Kidney tubule cell (primary cell): ENCODE results near the gene CHIC2.
A peak's percentile ranks its signal among the peaks of the same experiment; 100 is the strongest.

ENCODE experiments used
- DNase-seq: peaks from one replicate; pipeline ENCODE4 v3.0.0-alpha.2; 2018; ENCODE audit warnings: low spot score

CHIC2 gene

GRCh38 chr4:54005475-54005874, 58.9 kb downstream of the CHIC2 start:
- DNase-seq = peak; percentile 23

GRCh38 chr4:54004463-54004862, 59.9 kb downstream of the CHIC2 start:
- no peak for DNase-seq

- no peak for DNase-seq
Measured at GRCh38 chr4:54001668-54002365, 62.6 kb downstream of the CHIC2 start.

GRCh38 chr4:53997898-53998297, 66.5 kb downstream of the CHIC2 start:
- peak; percentile 78 for DNase-seq

- DNase-seq = no peak
Measured at GRCh38 chr4:53994382-53995102, 69.9 kb downstream of the CHIC2 start.

- no peak for DNase-seq
Measured at GRCh38 chr4:53992785-53993184, 71.6 kb downstream of the CHIC2 start.

- no peak for DNase-seq
Measured at GRCh38 chr4:53991821-53992220, 72.6 kb downstream of the CHIC2 start.

GRCh38 chr4:53990641-53991040, 73.8 kb downstream of the CHIC2 start:
- DNase-seq = no peak

GRCh38 chr4:53987761-53988171, 76.6 kb downstream of the CHIC2 start:
- peak; percentile 86 for DNase-seq

GRCh38 chr4:53986062-53986461, 78.3 kb downstream of the CHIC2 start:
- no peak for DNase-seq

GRCh38 chr4:53981567-53981966, 82.8 kb downstream of the CHIC2 start:
- no peak for DNase-seq

- no peak for DNase-seq
Measured at GRCh38 chr4:53981066-53981465, 83.3 kb downstream of the CHIC2 start.

GRCh38 chr4:53974561-53974960, 89.8 kb downstream of the CHIC2 start:
- no peak for DNase-seq

GRCh38 chr4:53967986-53968385, 96.4 kb downstream of the CHIC2 start:
- no peak for DNase-seq

GRCh38 chr4:53963781-53964180, 100.6 kb downstream of the CHIC2 start:
- DNase-seq = peak; percentile 43

GRCh38 chr4:53963336-53963735, 101.1 kb downstream of the CHIC2 start:
- DNase-seq = no peak

- peak; percentile 86 for DNase-seq
Measured at GRCh38 chr4:53962516-53963225, 101.7 kb downstream of the CHIC2 start.

- no peak for DNase-seq
Measured at GRCh38 chr4:53961351-53961750, 103.1 kb downstream of the CHIC2 start.

- DNase-seq = no peak
Measured at GRCh38 chr4:53960843-53961242, 103.6 kb downstream of the CHIC2 start.
